Heart right ventricle (tissue), 16 donors: ENCODE data around the gene LRRC18. TPM values are rescaled to one million over a fixed set of nuclear protein-coding genes. Genes with fewer than 3 reads are reported as not detected.

ENCODE experiments used
- ATAC-seq, 8 donors: fragments of 200-7000 bp; cut with Tn5 transposase; one replicate each; pipeline ENCODE4 v1.9.1; 2020; ENCODE audit warnings: mild to moderate bottlenecking in 8 of 8, moderate library complexity in 8 of 8, moderate number of reproducible peaks in 1 of 8
- DNase-seq, 2 donors: peaks; one replicate each; pipeline ENCODE4 v3.0.0-alpha.2; 2020
- H3K27ac ChIP-seq, 10 donors: fragments of 200-600 bp; sonication (generic) in 2 of 10; one replicate each; pipeline versions ENCODE4 v1.5.0 to v1.8.0; 2020 to 2022; ENCODE audit warnings: mild to moderate bottlenecking in 3 of 10
- H3K27me3 ChIP-seq, 7 donors: fragments of 200-600 bp; one replicate each; pipeline ENCODE4 v1.8.0; 2021 to 2022; ENCODE audit warnings: mild to moderate bottlenecking in 2 of 7
- H3K36me3 ChIP-seq, 9 donors: fragments of 200-600 bp; sonication (generic) in 1 of 9; one replicate each; pipeline versions ENCODE4 v1.5.0 to v1.8.0; 2020 to 2022; ENCODE audit warnings: mild to moderate bottlenecking in 2 of 9
- H3K4me1 ChIP-seq, 9 donors: fragments of 200-600 bp; sonication (generic) in 1 of 9; one replicate each; pipeline versions ENCODE4 v1.5.0 to v1.8.0; 2020 to 2022; ENCODE audit warnings: mild to moderate bottlenecking in 4 of 9
- H3K4me3 ChIP-seq, 10 donors: fragments of 200-600 bp; sonication (generic) in 2 of 10; one replicate each; pipeline versions ENCODE4 v1.5.0 to v1.8.0; 2020 to 2022; ENCODE audit warnings: mild to moderate bottlenecking in 7 of 10, moderate library complexity in 2 of 10
- H3K9me3 ChIP-seq, 11 donors: fragments of 200-600 bp in 10 of 11; sonication (generic) in 2 of 11; one replicate each; pipeline versions ENCODE4 v1.5.0 to v1.8.0; 2013 to 2022; ENCODE audit warnings: mild to moderate bottlenecking in 2 of 11, control low read depth in 1 of 11, moderate library complexity in 1 of 11
- CTCF ChIP-seq, 9 donors: fragments of 200-600 bp; sonication (generic) in 2 of 9; IDR thresholded peaks; one replicate each; pipeline versions ENCODE4 v1.5.0 to v1.8.0; 2021 to 2022; ENCODE audit warnings: antibody characterized with exemption in 9 of 9, mild to moderate bottlenecking in 5 of 9, moderate library complexity in 1 of 9
- WGBS, 2 donors: extraction: QIAGEN DNeasy Blood & Tissue Kit; methylation state at CpG; one replicate each; pipeline ENCODE4 v1.1.7; 2013; ENCODE audit warnings: inconsistent platforms in 1 of 2; 5-methylcytosine and 5-hydroxymethylcytosine counted together
- intact Hi-C, 10 donors: fragments of 100-400 bp; cut with DNase I; formaldehyde crosslinking; loops; one replicate each; pipeline versions ENCODE4 v1.11.1 to v1.14.2; 2022
- polyA plus RNA-seq, 2 donors: library from polyadenylated mRNA; stranded (reverse); fragments of 200-250 nt; gene quantifications; one replicate each; pipeline ENCODE4 v1.2.3, GENCODE V29; 2013
- total RNA-seq, 10 donors: library from RNA; stranded (reverse); fragmentation: NEBNext Ultra II Directional in 3 of 10; extraction: Animal tissue kit (Norgen Biotek cat#: 25700) in 3 of 10; gene quantifications; one replicate each; pipeline versions ENCODE4 v1.2.1 to v1.2.4, GENCODE V29; 2021 to 2023
- donor health status: Arrhythmogenic right ventricular cardiomyopathy.
- donor health status: ischemic (EF 13 %, LVEDD 7.1; RV severe dilation, severe dysfunction).
- donor health status: healthy with polysubstance abuse.
- donor health status: DM: no; HTN: yes; CAD: no.
- donor health status: DM: no; HTN: no; CAD: no.
- donor health status: ischemic (EF 25% LVEDD 6.9; RV normal size, moderate dysfunction).
- donor health status: ischemic (EF 25% LVEDD 5.7; RV mildly dilated, moderate dysfunction).
- donor health status: healthy.
- donor health status: DM: yes; HTN: yes; CAD: no.
- donor health status: Ischemic cardiomyopathy.
- donor health status: ischemic (EF 35%, LVEDD 5.7; RV mildly dilated, moderate dysfunction).
- donor health status: nonischemic (EF 11% LVEDD 7.7; RV severe dilation, severe dysfunction).
- donor health status: DM: yes; HTN: yes; CAD: no.
- donor health status: PGD.
- donor health status: ischemic (EF 29% LVEDD 5.4; RV normal size, mild dysfunction).
- donor health status: nonischemic (EF 23%, LVEDD 6.1; RV moderate dilation, normal function).

LRRC18 gene
- total and polyA plus RNA-seq, 12 donors, result 0.13 to 0.18 TPM; not detected in 10

- ATAC-seq, result no peak
- H3K4me1 ChIP-seq, result no peaks in the 10 kb centered on the region
- intact Hi-C loops, result no loop called here
- H3K27ac ChIP-seq, result no peak overlapping the region
- peaks cover 0 to 2% (median 0%) of the 10 kb centered on the region in 9 donors for H3K36me3 ChIP-seq
- no peak overlapping the region for H3K4me3 ChIP-seq
- no peak for DNase-seq
- TF ChIP-seq CTCF (IDR thresholded peaks at IDR 0.05), result no peak
- H3K9me3 ChIP-seq, result no peaks in the 10 kb centered on the region
- peaks cover 0 to 3% (median 0%) of the 10 kb centered on the region in 7 donors for H3K27me3 ChIP-seq
- WGBS, 2 donors, result 59 to 69% methylated on average over 5 of the region's 5 CpGs
These were observed 29.1 kb downstream of the LRRC18 start for GRCh38 chr10:48910548-48910947.

DNA sequence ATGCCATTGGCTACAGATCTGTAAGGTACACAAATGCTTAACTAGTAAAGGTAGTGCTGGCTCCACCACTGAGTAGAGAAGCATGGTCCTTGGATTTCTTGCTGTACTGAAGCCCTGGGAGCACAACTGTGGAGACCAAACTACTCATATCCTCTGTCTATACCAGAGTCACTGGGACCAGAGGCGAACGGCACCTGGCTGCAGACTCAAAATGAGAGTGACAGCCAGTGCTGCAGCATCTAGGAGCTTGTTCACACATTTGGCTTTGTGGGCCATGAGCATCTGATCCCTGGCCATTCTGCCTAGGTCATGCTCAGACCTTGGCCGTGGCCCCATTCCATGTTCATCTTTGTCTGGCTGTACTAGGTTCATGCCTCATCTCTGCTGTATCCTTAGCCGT lies 31.9 kb downstream of the LRRC18 start:
- Histone ChIP-seq H3K4me3 (no peak overlapping the region), H3K36me3 (peaks cover 0 to 2% (median 0%) of the 10 kb centered on the region in 9 donors), H3K4me1 (no peaks in the 10 kb centered on the region), H3K9me3 (no peaks in the 10 kb centered on the region), H3K27ac (no peak overlapping the region), H3K27me3 (no peaks in the 10 kb centered on the region)
- no peak for TF ChIP-seq CTCF (IDR thresholded peaks at IDR 0.05)
- intact Hi-C loops, result loop anchor here in 1 of 10 donors (10.0 kb wide), 1 partner anchor 607 kb away; no protein-coding TSS in a partner anchor
- WGBS, 2 donors, result 82% methylated on average over 4 of the region's 4 CpGs
- ATAC-seq (no peak), DNase-seq (no peak)

- WGBS, 2 donors, result 80 to 81% methylated on average over 2 of the region's 2 CpGs
- Histone ChIP-seq H3K27ac (no peak overlapping the region), H3K27me3 (no peaks in the 10 kb centered on the region), H3K36me3 (no peaks in the 10 kb centered on the region), H3K9me3 (no peaks in the 10 kb centered on the region), H3K4me1 (no peaks in the 10 kb centered on the region), H3K4me3 (no peak overlapping the region)
- ATAC-seq, result no peak
- no peak for DNase-seq
- TF ChIP-seq CTCF (IDR thresholded peaks at IDR 0.05), result no peak
- intact Hi-C loops, result loop anchor here in 1 of 10 donors (10.0 kb wide), 1 partner anchor 608 kb away; no protein-coding TSS in a partner anchor
These were observed 32.8 kb downstream of the LRRC18 start for GRCh38 chr10:48906841-48907240.

- 97 to 99% methylated on average over 2 of the region's 2 CpGs for WGBS, 2 donors
- ATAC-seq (no peak), DNase-seq (no peak)
- no peaks in the 10 kb centered on the region for H3K27me3 ChIP-seq
- peaks cover 0 to 5% (median 0%) of the 10 kb centered on the region in 11 donors for H3K9me3 ChIP-seq
- no peak overlapping the region for H3K27ac ChIP-seq
- TF ChIP-seq CTCF (IDR thresholded peaks at IDR 0.05), result no peak
- H3K36me3 ChIP-seq, result peaks cover 0 to 3% (median 0%) of the 10 kb centered on the region in 9 donors
- no peak overlapping the region for H3K4me3 ChIP-seq
- peaks cover 0 to 14% (median 7%) of the 10 kb centered on the region in 9 donors for H3K4me1 ChIP-seq
- intact Hi-C loops, result loop anchor here in 1 of 10 donors (10.0 kb wide), 1 partner anchor 609 kb away; no protein-coding TSS in a partner anchor
These were observed 34.3 kb downstream of the LRRC18 start for GRCh38 chr10:48905311-48905710.
